ENCODE measurements around the gene DLG2.

The DLG2 gene

GRCh38 chr11:84260862-84261261 is 1366.3 kb downstream of the DLG2 start:
- no peak for DNase-seq (ENCODE audit: low spot score)

DNA sequence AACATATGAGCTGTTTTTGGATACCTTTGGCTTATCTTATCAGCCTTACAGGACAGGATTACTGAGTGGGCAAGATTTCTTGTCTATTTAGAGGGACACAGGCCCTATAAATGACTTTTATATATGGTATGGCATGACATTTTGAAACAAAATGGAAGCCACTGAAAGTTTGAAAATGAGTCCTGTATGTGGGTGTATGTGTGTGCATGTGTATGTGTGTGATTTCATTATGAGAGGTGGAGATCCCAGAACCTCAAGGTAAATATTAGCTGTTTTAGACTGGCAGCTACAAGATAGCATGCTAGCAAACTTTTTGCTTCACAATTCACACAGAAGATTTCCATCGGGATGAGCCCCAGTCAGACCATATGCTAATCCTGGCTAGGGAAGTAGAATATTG is 1370.5 kb downstream of the DLG2 start:
- no peak for DNase-seq (ENCODE audit: low spot score)

DNA sequence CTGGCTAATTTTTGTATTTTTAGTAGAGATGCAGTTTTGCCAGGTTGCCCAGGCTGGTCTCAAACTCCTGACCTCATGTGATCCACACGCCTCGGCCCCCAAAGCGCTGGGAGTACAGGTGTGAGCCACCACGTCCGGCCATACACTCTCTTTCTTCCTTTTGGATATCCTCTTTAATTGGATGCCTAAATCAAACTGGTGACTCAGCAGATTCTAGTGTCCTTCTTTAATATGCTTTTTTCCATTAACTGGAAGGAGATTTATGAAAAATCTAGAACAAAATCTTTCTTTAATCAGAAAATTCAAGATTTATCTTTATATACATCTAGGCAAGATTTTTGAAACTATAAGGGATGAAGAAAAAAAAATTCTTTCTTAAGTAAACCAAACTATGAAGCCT is 1371.7 kb downstream of the DLG2 start:
- DNase-seq (ENCODE audit: low spot score): no peak

DNA sequence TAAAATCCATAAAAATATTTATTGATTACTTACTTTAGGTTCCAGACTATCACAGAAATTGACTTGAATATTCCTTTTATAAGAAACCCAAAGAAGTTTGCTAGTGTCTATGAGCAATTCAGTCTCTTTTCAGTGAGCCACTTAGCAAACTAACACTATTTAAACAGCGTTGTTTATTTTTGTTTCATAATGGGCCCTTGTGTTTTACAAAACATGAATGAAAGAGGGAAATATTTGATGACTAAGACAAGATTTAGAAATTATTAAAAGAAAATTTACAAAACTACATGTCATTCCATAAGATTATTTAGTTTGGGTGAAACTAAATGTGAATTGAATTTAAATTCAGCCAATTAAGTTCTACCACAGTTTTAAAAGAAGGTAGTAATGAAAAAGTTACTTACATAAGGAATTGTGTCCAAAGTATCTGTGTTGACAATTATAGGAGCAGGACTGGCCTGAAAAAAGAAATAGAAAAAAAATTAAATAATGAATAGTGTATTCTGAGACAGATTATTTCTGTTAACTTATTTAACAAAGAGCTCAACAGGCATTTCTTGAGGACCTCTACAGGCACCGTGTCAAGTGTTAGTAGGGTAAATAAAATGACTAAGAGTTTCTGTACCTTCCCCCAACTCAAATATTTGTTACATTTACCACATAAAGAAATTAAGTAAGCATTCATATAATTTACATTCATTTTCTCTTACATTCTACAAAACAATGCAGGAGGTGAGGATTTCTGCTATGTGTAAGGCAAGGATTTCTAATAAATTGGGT is 1376.1 kb downstream of the DLG2 start:
- DNase-seq (ENCODE audit: low spot score): no peak

GRCh38 chr11:84249344-84250135 is 1377.6 kb downstream of the DLG2 start:
- DNase-seq (ENCODE audit: low spot score): no peak

DNA sequence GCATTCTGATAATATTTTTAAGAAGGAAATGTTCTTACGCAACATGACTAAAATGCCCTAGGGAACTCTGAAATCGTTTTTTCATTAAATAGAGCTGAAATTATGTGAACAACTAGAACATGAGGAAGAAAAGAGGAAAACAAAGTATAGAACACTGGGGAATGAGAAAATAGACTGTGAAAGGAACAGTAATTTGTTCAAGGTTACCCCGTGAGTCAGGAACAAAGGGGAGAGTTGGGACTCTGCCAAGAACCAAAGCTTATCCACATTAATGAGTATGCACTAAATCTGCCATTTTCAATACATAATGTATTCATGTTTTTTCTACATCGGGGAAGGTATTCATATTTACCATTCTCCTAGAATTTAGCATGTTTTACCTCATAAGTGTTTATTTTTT is 1379.2 kb downstream of the DLG2 start:
- DNase-seq (ENCODE audit: low spot score): no peak

DNA sequence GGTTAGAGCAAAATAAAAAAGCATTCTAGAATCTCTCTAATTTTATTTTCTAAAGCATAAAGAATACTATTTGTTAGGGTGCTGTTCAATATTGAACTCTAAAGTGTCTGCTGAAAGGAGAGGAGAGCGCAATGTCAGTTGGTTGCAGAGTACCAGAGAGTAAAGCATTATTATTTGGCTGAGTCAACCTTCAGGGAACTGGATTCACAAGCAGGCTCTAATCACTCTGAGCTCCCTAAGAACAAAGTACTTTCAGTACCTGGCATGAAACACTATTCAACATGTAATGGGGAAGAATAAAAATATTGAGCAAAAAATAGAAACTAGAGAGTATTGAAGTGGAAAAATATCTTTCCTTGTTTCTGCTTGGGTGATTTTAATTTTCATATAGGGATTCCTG is 1380.0 kb downstream of the DLG2 start:
- DNase-seq (ENCODE audit: low spot score): no peak

GRCh38 chr11:84243629-84244263 is 1383.4 kb downstream of the DLG2 start:
- DNase-seq (ENCODE audit: low spot score): no peak

- DNase-seq (ENCODE audit: low spot score): no peak
Observed at GRCh38 chr11:84241343-84242131, 1385.6 kb downstream of the DLG2 start.

- DNase-seq (ENCODE audit: low spot score): no peak
Observed at GRCh38 chr11:84240847-84241246, 1386.3 kb downstream of the DLG2 start.

- DNase-seq (ENCODE audit: low spot score): no peak
Observed at GRCh38 chr11:84236436-84236835, 1390.7 kb downstream of the DLG2 start.

- no peak for DNase-seq (ENCODE audit: low spot score)
Observed at GRCh38 chr11:84234462-84235202, 1392.5 kb downstream of the DLG2 start.

- no peak for DNase-seq (ENCODE audit: low spot score)
Observed at GRCh38 chr11:84234011-84234410, 1393.1 kb downstream of the DLG2 start.

GRCh38 chr11:84232511-84232910 is 1394.6 kb downstream of the DLG2 start:
- DNase-seq (ENCODE audit: low spot score): no peak

DNA sequence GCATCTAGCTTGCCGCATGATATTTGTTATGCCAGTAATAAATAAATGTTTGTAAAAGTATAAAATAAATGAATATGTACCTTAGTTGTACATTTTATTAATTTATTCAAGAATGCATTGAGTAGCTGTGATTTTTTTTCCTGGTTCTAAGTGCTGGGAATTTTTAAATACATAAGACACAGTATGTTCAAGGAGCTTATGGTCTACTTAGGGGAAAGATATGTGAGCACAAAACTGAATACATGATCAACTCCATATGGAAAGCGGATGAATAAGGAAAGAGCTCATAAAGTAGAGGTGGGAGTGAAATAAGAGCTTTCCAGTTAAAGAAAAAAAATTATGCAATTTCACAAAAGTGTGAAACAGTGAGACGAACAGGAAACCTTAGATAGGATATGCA is 1396.7 kb downstream of the DLG2 start:
- DNase-seq (ENCODE audit: low spot score): no peak

DNA sequence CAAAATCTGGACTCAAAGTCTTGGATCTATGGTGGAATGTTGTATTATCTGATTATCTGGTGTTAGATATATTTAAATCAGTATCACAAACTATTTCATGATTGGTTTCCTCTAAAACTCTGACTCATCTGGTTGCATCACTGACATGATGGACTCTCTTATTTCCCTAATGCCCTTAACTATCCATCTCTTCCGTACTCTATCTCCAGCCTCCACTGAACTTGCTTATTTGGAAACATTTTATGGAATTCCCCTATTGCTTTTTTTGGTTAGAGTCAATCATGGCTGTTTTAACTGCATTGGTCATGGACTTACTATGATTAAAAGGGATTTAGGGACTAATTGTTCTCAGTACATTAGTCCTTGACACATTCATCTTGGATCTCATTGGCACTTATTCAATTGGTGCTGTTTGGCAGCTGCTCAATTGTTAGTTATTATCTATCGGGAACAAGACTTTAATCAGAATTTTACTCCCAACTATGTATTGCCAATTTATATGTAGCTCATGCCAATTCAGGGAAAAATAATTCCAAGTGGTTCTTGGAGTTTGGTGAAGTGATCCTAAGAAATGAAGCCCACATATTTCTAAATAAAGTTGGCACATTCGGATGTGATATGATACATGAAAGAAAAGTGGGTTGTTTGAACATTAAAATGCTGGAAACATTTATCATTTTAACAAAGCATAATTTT is 1399.0 kb downstream of the DLG2 start:
- DNase-seq (ENCODE audit: low spot score): no peak

- no peak for DNase-seq (ENCODE audit: low spot score)
Observed at GRCh38 chr11:84224042-84224441, 1403.1 kb downstream of the DLG2 start.

DNA sequence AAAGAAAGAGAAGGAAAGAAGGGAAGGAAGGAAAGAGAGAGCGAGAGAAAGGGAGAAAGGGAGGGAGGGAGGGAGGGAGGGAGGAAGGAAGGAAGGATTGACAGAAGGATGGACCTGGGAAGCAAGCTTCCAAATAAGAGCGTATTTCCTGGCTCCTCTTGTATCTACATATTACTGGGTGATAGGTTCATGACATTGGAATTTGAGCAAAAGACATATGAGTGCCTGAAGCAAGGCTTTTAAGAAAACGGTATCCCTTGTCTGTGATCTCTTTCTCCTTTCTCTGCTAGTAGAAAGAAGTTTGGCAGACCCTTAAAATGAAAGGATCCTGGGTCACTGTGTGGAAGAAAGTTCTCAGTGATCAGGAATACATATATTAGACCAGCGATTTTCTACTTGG is 1408.8 kb downstream of the DLG2 start:
- DNase-seq (ENCODE audit: low spot score): no peak

DNA sequence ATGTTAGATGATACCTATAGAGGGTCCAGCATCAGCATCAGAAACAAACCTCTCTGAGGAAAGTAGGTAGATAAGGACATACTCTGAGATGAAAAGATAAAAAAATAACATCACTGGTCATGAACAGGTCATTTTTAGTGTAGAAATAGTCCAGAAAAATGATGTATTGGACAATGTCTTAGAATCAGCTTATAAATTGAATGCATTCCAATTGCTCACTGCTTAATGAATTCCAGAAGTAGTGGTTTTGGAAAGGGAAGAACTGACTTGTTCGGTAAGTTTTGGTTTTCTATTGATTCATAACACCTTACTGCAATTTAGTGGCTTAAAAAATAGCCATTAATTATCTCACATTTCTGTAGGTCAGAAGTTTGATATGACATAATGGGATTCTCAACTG is 1411.5 kb downstream of the DLG2 start:
- DNase-seq (ENCODE audit: low spot score): no peak

DNA sequence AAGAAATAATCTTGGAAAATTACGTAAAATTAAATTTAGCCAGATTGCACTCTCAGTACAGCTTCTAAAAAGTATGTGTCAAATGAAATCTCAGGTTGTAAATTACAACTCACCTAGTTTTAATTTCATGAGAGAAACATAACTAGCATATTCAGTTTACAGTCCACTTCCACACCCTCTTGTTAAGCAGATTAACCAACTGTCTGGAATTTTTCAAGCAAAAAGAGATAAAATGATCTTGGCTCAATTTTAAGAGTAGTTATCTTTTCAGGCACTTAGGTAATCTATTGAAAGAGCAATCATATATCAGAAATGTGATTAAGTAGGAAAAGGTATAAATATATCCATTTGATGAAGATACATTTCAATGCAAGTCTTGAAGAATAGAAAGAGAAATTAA is 1412.6 kb downstream of the DLG2 start:
- DNase-seq (ENCODE audit: low spot score): no peak
